Loucy (cell line): Measurements from ENCODE around the gene NAPSA.

Source experiments
- H2AFZ ChIP-seq: fragments of 200-600 bp; sonication (generic); 2 replicates; pipeline ENCODE4 v1.6.0; 2016; ENCODE audit warnings: antibody characterized with exemption, mild to moderate bottlenecking, low read length, moderate library complexity
- H3F3A ChIP-seq: fragments of 200-600 bp; 2 replicates; pipeline ENCODE4 v1.6.0; 2016; ENCODE audit warnings: antibody characterized with exemption, low read depth, mild to moderate bottlenecking
- H3K27me3 ChIP-seq: fragments of 200-600 bp; sonication (generic); 2 replicates; pipeline ENCODE4 v1.6.1; 2014; ENCODE audit warnings: low read length, mild to moderate bottlenecking; ENCODE audit not compliant: insufficient read depth, poor library complexity, severe bottlenecking
- H3K36me3 ChIP-seq: fragments of 200-600 bp; sonication (generic); 2 replicates; pipeline ENCODE4 v1.6.1; 2016; ENCODE audit warnings: low read length; ENCODE audit not compliant: insufficient read depth
- H3K4me1 ChIP-seq: fragments of 200-600 bp; sonication (generic); 2 replicates; pipeline ENCODE4 v1.5.1; 2014; ENCODE audit warnings: low read length, mild to moderate bottlenecking; ENCODE audit not compliant: insufficient read depth, poor library complexity, severe bottlenecking
- H3K4me2 ChIP-seq: fragments of 200-600 bp; sonication (generic); 2 replicates; pipeline ENCODE4 v1.6.0; 2014; ENCODE audit warnings: antibody characterized with exemption, low read length, low read depth, mild to moderate bottlenecking; ENCODE audit not compliant: poor library complexity, severe bottlenecking
- H3K4me3 ChIP-seq: fragments of 200-600 bp; sonication (generic); 2 replicates; pipeline ENCODE4 v1.5.1; 2014; ENCODE audit warnings: low read length, mild to moderate bottlenecking, mixed read lengths; ENCODE audit not compliant: poor library complexity, severe bottlenecking
- H3K79me2 ChIP-seq: fragments of 200-600 bp; sonication (generic); 2 replicates; pipeline ENCODE4 v1.6.1; 2014; ENCODE audit warnings: low read length; ENCODE audit not compliant: insufficient read depth
- H3K9ac ChIP-seq: fragments of 200-600 bp; sonication (generic); 2 replicates; pipeline ENCODE4 v1.6.0; 2014; ENCODE audit warnings: mild to moderate bottlenecking, low read depth, low read length, moderate library complexity; ENCODE audit not compliant: poor library complexity, severe bottlenecking
- H3K9me2 ChIP-seq: fragments of 200-600 bp; sonication (generic); replicated peaks from 2 replicates; pipeline ENCODE4 v1.6.1; 2016; ENCODE audit warnings: low read depth, low read length, mixed read lengths
- H3K9me3 ChIP-seq: fragments of 200-600 bp; sonication (generic); 2 replicates; pipeline ENCODE4 v1.6.1; 2014; ENCODE audit warnings: mild to moderate bottlenecking, antibody characterized with exemption, low read length, low read depth; ENCODE audit not compliant: insufficient read depth
- H4K20me1 ChIP-seq: fragments of 200-600 bp; sonication (generic); 2 replicates; pipeline ENCODE4 v1.6.0; 2014; ENCODE audit warnings: antibody characterized with exemption, low read length, mild to moderate bottlenecking; ENCODE audit not compliant: insufficient read depth, poor library complexity, severe bottlenecking
- EZH2phosphoT487 ChIP-seq: fragments of 200-600 bp; IDR thresholded peaks from 2 replicates; pipeline ENCODE4 v1.6.1; 2018; ENCODE audit warnings: antibody characterized with exemption, mild to moderate bottlenecking, moderate library complexity, borderline replicate concordance
- TF ChIP-seq, protein P1 (sequence below): fragments of 200-600 bp; sonication (generic); conservative IDR thresholded peaks from 2 replicates; pipeline ENCODE4 v1.5.1; 2014; ENCODE audit warnings: mild to moderate bottlenecking, antibody characterized with exemption, low read length

NAPSA gene

DNA sequence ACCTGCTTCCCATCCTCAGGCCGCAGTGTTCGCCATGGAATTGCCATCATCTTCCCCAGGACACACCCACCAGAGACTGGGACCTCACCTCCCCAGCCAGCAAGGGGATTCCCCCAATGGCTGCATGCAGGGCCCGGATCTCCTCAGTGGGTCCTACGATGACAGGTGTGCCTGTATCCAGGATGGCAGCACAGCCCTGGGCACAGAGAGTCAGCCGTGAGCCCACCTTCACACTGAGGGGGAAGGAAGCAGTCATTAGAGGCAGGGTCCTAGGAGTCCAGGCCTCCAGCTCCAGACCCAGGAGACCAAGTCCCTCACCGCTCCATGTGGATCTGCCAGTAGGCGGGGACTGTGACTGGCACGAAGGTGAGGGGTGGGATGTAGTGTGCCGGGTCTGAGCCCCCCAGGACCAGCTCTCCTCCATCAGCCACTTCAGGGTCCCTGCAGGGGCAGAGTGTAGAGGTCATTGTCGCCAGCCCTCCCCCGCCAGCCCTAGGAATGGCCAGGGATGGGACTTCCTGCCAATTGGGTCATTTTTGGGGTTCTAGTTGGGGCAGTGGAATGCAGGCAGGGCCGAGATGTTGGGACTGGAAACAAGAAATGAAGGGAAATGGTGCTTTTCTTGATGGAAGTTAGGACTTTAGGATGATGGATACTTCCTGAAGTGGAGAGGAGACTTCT, 30.6 kb downstream of the NAPSA start:
- H3K79me2 ChIP-seq, result no peaks in the 10 kb centered on the region
- H3K4me3 ChIP-seq, result no peak overlapping the region
- no peak for TF ChIP-seq EZH2phosphoT487
- TF ChIP-seq, protein P1, sequence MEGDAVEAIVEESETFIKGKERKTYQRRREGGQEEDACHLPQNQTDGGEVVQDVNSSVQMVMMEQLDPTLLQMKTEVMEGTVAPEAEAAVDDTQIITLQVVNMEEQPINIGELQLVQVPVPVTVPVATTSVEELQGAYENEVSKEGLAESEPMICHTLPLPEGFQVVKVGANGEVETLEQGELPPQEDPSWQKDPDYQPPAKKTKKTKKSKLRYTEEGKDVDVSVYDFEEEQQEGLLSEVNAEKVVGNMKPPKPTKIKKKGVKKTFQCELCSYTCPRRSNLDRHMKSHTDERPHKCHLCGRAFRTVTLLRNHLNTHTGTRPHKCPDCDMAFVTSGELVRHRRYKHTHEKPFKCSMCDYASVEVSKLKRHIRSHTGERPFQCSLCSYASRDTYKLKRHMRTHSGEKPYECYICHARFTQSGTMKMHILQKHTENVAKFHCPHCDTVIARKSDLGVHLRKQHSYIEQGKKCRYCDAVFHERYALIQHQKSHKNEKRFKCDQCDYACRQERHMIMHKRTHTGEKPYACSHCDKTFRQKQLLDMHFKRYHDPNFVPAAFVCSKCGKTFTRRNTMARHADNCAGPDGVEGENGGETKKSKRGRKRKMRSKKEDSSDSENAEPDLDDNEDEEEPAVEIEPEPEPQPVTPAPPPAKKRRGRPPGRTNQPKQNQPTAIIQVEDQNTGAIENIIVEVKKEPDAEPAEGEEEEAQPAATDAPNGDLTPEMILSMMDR, result no peak

DNA sequence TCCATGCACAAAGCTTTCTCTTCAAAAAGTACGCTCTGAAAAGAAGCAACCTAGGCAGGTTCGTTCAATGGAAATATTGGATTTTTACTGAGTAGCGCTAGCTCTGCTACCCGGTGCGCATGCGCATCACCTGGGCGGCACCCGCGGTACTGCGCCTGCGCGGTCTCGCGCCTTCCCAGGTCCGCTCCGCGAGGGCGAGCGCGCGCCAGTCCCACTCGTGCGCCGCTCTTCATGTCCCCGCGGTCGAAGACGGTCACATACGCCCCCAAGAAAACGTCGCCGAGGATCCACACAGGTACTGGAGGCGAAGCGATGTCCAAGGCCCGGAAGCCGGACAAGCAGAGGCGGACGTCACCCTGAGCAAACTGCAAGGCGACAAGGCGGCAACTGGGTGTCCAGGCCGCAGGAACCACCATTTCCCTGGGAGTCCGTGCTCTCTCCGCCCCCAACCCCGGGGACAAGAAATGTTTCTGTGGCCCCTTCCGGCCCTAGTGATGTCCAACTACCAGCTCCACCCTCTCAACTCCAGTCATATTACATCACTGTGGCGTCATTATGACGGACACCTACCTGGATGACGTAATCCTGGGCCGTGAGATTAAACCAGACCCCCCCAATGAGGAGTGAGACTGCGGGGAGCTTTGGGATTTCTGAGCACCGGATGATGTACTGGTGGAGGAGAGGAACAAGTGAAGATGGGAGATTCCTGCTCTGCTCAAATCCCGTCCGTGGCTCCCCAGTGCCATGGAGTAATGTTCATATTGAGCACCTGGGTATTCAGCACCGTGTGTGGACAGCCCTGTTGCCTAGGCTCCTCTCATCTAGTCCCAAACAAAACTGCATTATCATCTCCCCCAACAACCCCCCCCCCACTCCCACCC, 31.5 kb downstream of the NAPSA start:
- H3K9me2 ChIP-seq, result no peaks in the 10 kb centered on the region
- no peak overlapping the region for H3K4me2 ChIP-seq
- H3K36me3 ChIP-seq, result no peaks in the 10 kb centered on the region
- H2AFZ ChIP-seq, result no peak overlapping the region
- H3K9me3 ChIP-seq, result no peaks in the 10 kb centered on the region
- H3F3A ChIP-seq, result no peaks in the 10 kb centered on the region
- H3K4me3 ChIP-seq, result no peak overlapping the region
- H3K79me2 ChIP-seq, result no peaks in the 10 kb centered on the region
- H3K27me3 ChIP-seq, result no peaks in the 10 kb centered on the region
- TF ChIP-seq EZH2phosphoT487, result no peak
- TF ChIP-seq, protein P1, result no peak
- H3K4me1 ChIP-seq, result no peaks in the 10 kb centered on the region
- no peaks in the 10 kb centered on the region for H4K20me1 ChIP-seq
- H3K9ac ChIP-seq, result no peak overlapping the region

More for the DNA sequence above, 30.6 kb downstream of the NAPSA start:
- no peak overlapping the region for H3K9ac ChIP-seq
- H3K9me3 ChIP-seq, result no peaks in the 10 kb centered on the region
- H3K4me1 ChIP-seq, result no peaks in the 10 kb centered on the region
- H4K20me1 ChIP-seq, result no peaks in the 10 kb centered on the region
- no peaks in the 10 kb centered on the region for H3F3A ChIP-seq
- H3K4me2 ChIP-seq, result no peak overlapping the region
- no peaks in the 10 kb centered on the region for H3K9me2 ChIP-seq
- H2AFZ ChIP-seq, result no peak overlapping the region
- no peaks in the 10 kb centered on the region for H3K27me3 ChIP-seq
- no peaks in the 10 kb centered on the region for H3K36me3 ChIP-seq

DNA sequence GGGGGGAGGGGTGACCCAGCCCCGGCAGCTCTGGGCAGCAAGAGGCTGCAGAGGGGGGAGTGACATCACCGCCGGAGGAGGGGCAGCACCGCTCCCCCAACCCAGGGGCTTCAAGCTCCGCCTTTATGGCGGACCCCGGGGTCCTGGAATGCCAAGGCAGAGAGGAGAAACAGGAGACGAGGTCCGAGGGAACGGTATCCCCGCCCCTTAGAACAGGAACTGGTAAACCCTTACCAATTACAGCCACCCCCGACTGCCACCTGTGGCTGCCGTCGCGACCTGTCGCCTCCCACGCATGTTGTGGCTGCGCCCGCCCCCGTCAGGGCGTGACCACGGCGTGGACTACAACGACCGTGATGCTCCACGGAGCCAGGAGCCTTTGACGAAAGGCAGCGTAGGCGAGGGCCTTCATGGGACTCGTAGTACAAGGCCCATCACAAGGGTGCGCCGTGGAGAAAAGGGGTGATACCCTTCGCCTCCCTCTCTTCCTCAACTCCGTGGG, 32.2 kb downstream of the NAPSA start:
- no peak overlapping the region for H3K4me3 ChIP-seq
- H4K20me1 ChIP-seq, result no peaks in the 10 kb centered on the region
- H2AFZ ChIP-seq, result no peak overlapping the region
- TF ChIP-seq, protein P1, result no peak
- no peak for TF ChIP-seq EZH2phosphoT487
- H3K9me2 ChIP-seq, result no peaks in the 10 kb centered on the region
- no peaks in the 10 kb centered on the region for H3F3A ChIP-seq
- H3K79me2 ChIP-seq, result no peaks in the 10 kb centered on the region
- no peaks in the 10 kb centered on the region for H3K9me3 ChIP-seq
- H3K4me2 ChIP-seq, result no peak overlapping the region
- no peaks in the 10 kb centered on the region for H3K36me3 ChIP-seq
- H3K27me3 ChIP-seq, result no peaks in the 10 kb centered on the region
- H3K9ac ChIP-seq, result no peak overlapping the region
- H3K4me1 ChIP-seq, result no peaks in the 10 kb centered on the region
